ENCODE data around the gene SLC30A10.
"Not testable (repeated sequence)": the region's sequence is repeated elsewhere in the genome, so short reads cannot be mapped to it uniquely, and the experiment has no call there.

Gene SLC30A10

GRCh38 chr1:219871427-219872057, 56.8 kb downstream of the SLC30A10 start:
- Histone ChIP-seq H3K79me2 (ENCODE audit: insufficient read depth, low read length) (no peaks in the 10 kb centered on the region), H3K4me1 (ENCODE audit: insufficient read depth, low read length, poor library complexity, severe bottlenecking) (no peaks in the 10 kb centered on the region), H3K9me3 (ENCODE audit: insufficient read depth, low read depth, low read length) (no peaks in the 10 kb centered on the region), H3F3A (ENCODE audit: low read depth) (no peaks in the 10 kb centered on the region), H3K9ac (ENCODE audit: low read depth, low read length, poor library complexity, severe bottlenecking) (no peak overlapping the region), H3K4me3 (ENCODE audit: low read length, poor library complexity, severe bottlenecking) (no peak overlapping the region), H3K9me2 (replicated peaks; ENCODE audit: low read depth, low read length) (no peaks in the 10 kb centered on the region), H3K4me2 (ENCODE audit: low read depth, low read length, poor library complexity, severe bottlenecking) (no peak overlapping the region), H2AFZ (ENCODE audit: low read length) (no peak overlapping the region), H3K27me3 (ENCODE audit: insufficient read depth, low read length, poor library complexity, severe bottlenecking) (no peaks in the 10 kb centered on the region), H3K36me3 (ENCODE audit: insufficient read depth, low read length) (no peaks in the 10 kb centered on the region), H4K20me1 (ENCODE audit: insufficient read depth, low read length, poor library complexity, severe bottlenecking) (no peaks in the 10 kb centered on the region)
- TF ChIP-seq EZH2phosphoT487 (IDR thresholded peaks at IDR 0.05; ENCODE audit: borderline replicate concordance) (no peak), CTCF (conservative IDR thresholded peaks at IDR 0.05; ENCODE audit: low read length) (no peak)

- not testable (repeated sequence) for H3K36me3 ChIP-seq (ENCODE audit: insufficient read depth, low read length); H3K4me2 ChIP-seq (ENCODE audit: low read depth, low read length, poor library complexity, severe bottlenecking); H3K79me2 ChIP-seq (ENCODE audit: insufficient read depth, low read length); H3K27me3 ChIP-seq (ENCODE audit: insufficient read depth, low read length, poor library complexity, severe bottlenecking); H2AFZ ChIP-seq (ENCODE audit: low read length); H3K4me1 ChIP-seq (ENCODE audit: insufficient read depth, low read length, poor library complexity, severe bottlenecking); H4K20me1 ChIP-seq (ENCODE audit: insufficient read depth, low read length, poor library complexity, severe bottlenecking); H3K4me3 ChIP-seq (ENCODE audit: low read length, poor library complexity, severe bottlenecking); H3K9me3 ChIP-seq (ENCODE audit: insufficient read depth, low read depth, low read length); H3K9ac ChIP-seq (ENCODE audit: low read depth, low read length, poor library complexity, severe bottlenecking); H3K9me2 ChIP-seq (replicated peaks; ENCODE audit: low read depth, low read length); H3F3A ChIP-seq (ENCODE audit: low read depth)
These were observed 59.7 kb downstream of the SLC30A10 start for GRCh38 chr1:219868615-219869014.
